Fibroblast of pulmonary artery (primary cell): ENCODE results near the gene GPSM1.

Experiments
- DNase-seq: peaks from one replicate; pipeline ENCODE4 v3.0.0-alpha.2; 2010; ENCODE audit warnings: low read depth
- H3K4me3 ChIP-seq: replicated peaks from 2 replicates; pipeline ENCODE4 v1.5.1; 2011; ENCODE audit warnings: low read depth, mild to moderate bottlenecking, control low read depth, low read length, moderate library complexity
- CTCF ChIP-seq: IDR thresholded peaks from 2 replicates; pipeline ENCODE4 v1.5.1; 2011; ENCODE audit warnings: mild to moderate bottlenecking, control low read depth, low read length, inconsistent platforms; ENCODE audit errors: missing control alignments

GPSM1 gene

GRCh38 chr9:136335296-136336155 lies 8.2 kb downstream of the GPSM1 start:
- H3K4me3 ChIP-seq, result no peak overlapping the region
- TF ChIP-seq CTCF, result no peak
- DNase-seq, result no peak

- H3K4me3 ChIP-seq, result no peak overlapping the region
- TF ChIP-seq CTCF, result no peak
- DNase-seq, result peak; percentile 27
Measured at GRCh38 chr9:136336156-136336870, 9.0 kb downstream of the GPSM1 start.

GRCh38 chr9:136336881-136337280 lies 9.5 kb downstream of the GPSM1 start:
- TF ChIP-seq CTCF, result no peak
- DNase-seq, result no peak
- H3K4me3 ChIP-seq, result no peak overlapping the region

- H3K4me3 ChIP-seq, result no peak overlapping the region
- TF ChIP-seq CTCF, result no peak
Measured at GRCh38 chr9:136337416-136338395, 10.4 kb downstream of the GPSM1 start.

GRCh38 chr9:136338511-136338910 lies 11.2 kb downstream of the GPSM1 start:
- no peak for TF ChIP-seq CTCF
- no peak overlapping the region for H3K4me3 ChIP-seq
- DNase-seq, result no peak

More at GRCh38 chr9:136337416-136338395, 10.4 kb downstream of the GPSM1 start:
- no peak for DNase-seq

- peak; percentile 66 for DNase-seq
- no peak overlapping the region for H3K4me3 ChIP-seq
- TF ChIP-seq CTCF, result peak; percentile 78
Measured at GRCh38 chr9:136339173-136339957, 12.0 kb downstream of the GPSM1 start.
